Liver (tissue), 9 donors: ENCODE measurements around the gene RBBP5. TPM values are rescaled to one million over a fixed set of nuclear protein-coding genes. Genes with fewer than 3 reads are reported as not detected.

ENCODE experiments used
- DNase-seq: peaks from one replicate; pipeline ENCODE4 v3.0.0-alpha.2; 2017; ENCODE audit warnings: low spot score
- H3K27ac ChIP-seq, 2 donors: one replicate each; pipeline ENCODE4 v1.7.0; 2013; ENCODE audit warnings: inconsistent platforms in 2 of 2, low read length in 2 of 2, control low read depth in 1 of 2, low read depth in 1 of 2, mild to moderate bottlenecking in 1 of 2
- H3K27me3 ChIP-seq, 4 donors: one replicate each; pipeline versions ENCODE4 v1.6.1 to v1.7.0; 2013; ENCODE audit warnings: low read length in 3 of 4, inconsistent platforms in 1 of 4, mild to moderate bottlenecking in 1 of 4, moderate library complexity in 1 of 4; ENCODE audit not compliant: control insufficient read depth in 4 of 4, insufficient read depth in 4 of 4
- H3K36me3 ChIP-seq, 4 donors: one replicate each; pipeline versions ENCODE4 v1.6.1 to v1.7.0; 2013; ENCODE audit warnings: low read length in 3 of 4, mild to moderate bottlenecking in 3 of 4, low read depth in 1 of 4, moderate library complexity in 1 of 4; ENCODE audit not compliant: control insufficient read depth in 4 of 4, insufficient read depth in 3 of 4
- H3K4me1 ChIP-seq, 4 donors: one replicate each; pipeline versions ENCODE4 v1.6.1 to v1.7.0; 2013; ENCODE audit warnings: low read length in 3 of 4, mild to moderate bottlenecking in 3 of 4, moderate library complexity in 1 of 4; ENCODE audit not compliant: control insufficient read depth in 4 of 4, insufficient read depth in 4 of 4
- H3K4me3 ChIP-seq, 3 donors: one replicate each; pipeline versions ENCODE4 v1.6.1 to v1.7.0; 2013; ENCODE audit warnings: low read length in 3 of 3, control low read depth in 1 of 3, low read depth in 1 of 3, mild to moderate bottlenecking in 1 of 3
- H3K9ac ChIP-seq, 2 donors: one replicate each; pipeline ENCODE4 v1.7.0; 2013; ENCODE audit warnings: low read length in 2 of 2, mild to moderate bottlenecking in 2 of 2, moderate library complexity in 2 of 2, control low read depth in 1 of 2, low read depth in 1 of 2
- H3K9me3 ChIP-seq, 4 donors: one replicate each; pipeline versions ENCODE4 v1.6.1 to v1.7.0; 2013; ENCODE audit warnings: low read length in 3 of 4; ENCODE audit not compliant: control insufficient read depth in 4 of 4
- EGR1 ChIP-seq, 2 donors: IDR thresholded peaks; 2 replicates each; pipeline ENCODE4 v1.6.1; 2016 to 2018; ENCODE audit warnings: antibody characterized with exemption in 2 of 2, low read depth in 2 of 2
- FOXA1 ChIP-seq: IDR thresholded peaks from 2 replicates; pipeline ENCODE4 v1.6.1; 2016; ENCODE audit warnings: antibody characterized with exemption
- FOXA2 ChIP-seq: IDR thresholded peaks from 2 replicates; pipeline ENCODE4 v1.6.1; 2016; ENCODE audit warnings: antibody characterized with exemption
- HNF4A ChIP-seq, 2 donors: conservative IDR thresholded peaks; 2 replicates each; pipeline ENCODE4 v1.6.1; 2016; ENCODE audit warnings: antibody characterized with exemption in 2 of 2, mild to moderate bottlenecking in 2 of 2
- HNF4G ChIP-seq: IDR thresholded peaks from 2 replicates; pipeline ENCODE4 v1.6.1; 2016; ENCODE audit warnings: antibody characterized with exemption
- JUND ChIP-seq, 2 donors: IDR thresholded peaks; 2 replicates each; pipeline ENCODE4 v1.6.1; 2016; ENCODE audit warnings: antibody characterized with exemption in 2 of 2
- MAX ChIP-seq: IDR thresholded peaks from 2 replicates; pipeline ENCODE4 v1.6.1; 2016; ENCODE audit warnings: antibody characterized with exemption
- RAD21 ChIP-seq, 2 donors: IDR thresholded peaks; 2 replicates each; pipeline ENCODE4 v1.6.1; 2016; ENCODE audit warnings: antibody characterized with exemption in 2 of 2, mild to moderate bottlenecking in 2 of 2
- RXRA ChIP-seq, 2 donors: IDR thresholded peaks; 2 replicates each; pipeline ENCODE4 v1.6.1; 2017 to 2018; ENCODE audit warnings: antibody characterized with exemption in 2 of 2, mild to moderate bottlenecking in 1 of 2
- SP1 ChIP-seq: IDR thresholded peaks from 2 replicates; pipeline ENCODE4 v1.6.1; 2018; ENCODE audit warnings: antibody characterized with exemption, mild to moderate bottlenecking
- TAF1 ChIP-seq: conservative IDR thresholded peaks from 2 replicates; pipeline ENCODE4 v1.6.1; 2016; ENCODE audit warnings: antibody characterized with exemption, mild to moderate bottlenecking
- YY1 ChIP-seq: IDR thresholded peaks from 2 replicates; pipeline ENCODE4 v1.6.1; 2016; ENCODE audit warnings: antibody characterized with exemption, mild to moderate bottlenecking
- WGBS: extraction: QIAGEN DNeasy Blood & Tissue Kit; methylation state at CpG from one replicate; pipeline ENCODE4 v1.1.7; 2013; 5-methylcytosine and 5-hydroxymethylcytosine counted together
- polyA plus RNA-seq, 2 donors: library from polyadenylated mRNA; stranded (reverse) in 1 of 2; unstranded in 1 of 2; fragments of 200-250 nt in 1 of 2; fragments of >200 nt in 1 of 2; fragmentation: Nextera tagmentation in 1 of 2; extraction: Ambion mirVana in 1 of 2; gene quantifications; one replicate each; pipeline versions ENCODE4 v1.2.1 to v1.2.3, GENCODE V29; 2013 to 2015
- total RNA-seq, 2 donors: library from RNA; depleted of rRNA; stranded (reverse); fragments of >200 nt; gene quantifications; one replicate each; pipeline ENCODE4 v1.2.3, GENCODE V29; 2014
- TF ChIP-seq, protein P1 (sequence below): fragments of 150-350 bp; IDR thresholded peaks from 2 replicates; pipeline ENCODE4 v1.5.1; 2017; ENCODE audit warnings: improper control_type of control experiment, low read depth, low read length; ENCODE audit not compliant: missing input control
- TF ChIP-seq, protein P2 (sequence below): IDR thresholded peaks from 2 replicates; pipeline ENCODE4 v1.6.1; 2016; ENCODE audit warnings: antibody characterized with exemption
- TF ChIP-seq, protein P3 (sequence below): IDR thresholded peaks from 2 replicates; pipeline ENCODE4 v1.6.1; 2016; ENCODE audit warnings: antibody characterized with exemption
- TF ChIP-seq, protein P4 (sequence below): IDR thresholded peaks from 2 replicates; pipeline ENCODE4 v1.6.1; 2016; ENCODE audit warnings: antibody characterized with exemption, mild to moderate bottlenecking
- donor health status: healthy.
- donor health status: healthy.
- donor health status: healthy.
- donor health status: healthy.
- donor health status: healthy.

RBBP5 gene
- total and polyA plus RNA-seq, 4 donors: 4.6 to 12.0 (median 8.5) TPM

DNA sequence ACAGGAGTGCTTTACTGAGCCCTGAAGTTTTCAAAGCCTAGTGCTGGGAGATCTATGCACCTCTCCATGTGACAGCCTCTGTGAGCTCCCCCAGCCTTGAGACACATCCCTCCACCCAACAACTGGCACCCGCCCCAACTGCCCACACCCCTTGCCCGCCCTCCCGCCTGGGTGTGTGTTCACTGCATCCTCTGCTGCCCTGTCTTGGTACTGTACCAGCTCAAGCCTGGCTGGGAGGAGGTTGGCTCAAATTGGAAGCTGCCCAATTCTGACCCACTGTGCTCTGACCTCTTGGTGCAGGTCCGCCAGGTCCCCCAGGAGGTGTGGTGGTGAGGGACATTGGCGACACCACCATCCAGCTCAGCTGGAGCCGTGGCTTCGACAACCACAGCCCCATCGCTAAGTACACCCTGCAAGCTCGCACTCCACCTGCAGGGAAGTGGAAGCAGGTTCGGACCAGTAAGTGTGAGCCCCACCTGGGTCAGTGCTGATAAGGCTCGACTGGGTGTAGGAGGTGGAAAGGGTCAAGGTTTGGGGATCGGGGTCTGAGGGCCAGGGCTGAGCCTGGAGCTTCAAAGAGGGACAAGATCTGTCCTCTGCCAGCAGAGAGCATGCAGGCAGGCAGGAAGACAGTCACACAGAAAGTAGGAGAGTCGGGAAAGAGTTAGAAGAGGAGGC lies 55.5 kb downstream of the RBBP5 start:
- Histone ChIP-seq H3K4me1 (peaks cover 0 to 3% (median 0%) of the 10 kb centered on the region in 4 donors), H3K9ac (no peak overlapping the region), H3K9me3 (no peaks in the 10 kb centered on the region), H3K4me3 (no peak overlapping the region), H3K27ac (no peak overlapping the region), H3K27me3 (no peaks in the 10 kb centered on the region), H3K36me3 (no peaks in the 10 kb centered on the region)
- 74% methylated on average over 13 of the region's 13 CpGs for WGBS
- TF ChIP-seq MAX: no peak
- TF ChIP-seq, protein P1, sequence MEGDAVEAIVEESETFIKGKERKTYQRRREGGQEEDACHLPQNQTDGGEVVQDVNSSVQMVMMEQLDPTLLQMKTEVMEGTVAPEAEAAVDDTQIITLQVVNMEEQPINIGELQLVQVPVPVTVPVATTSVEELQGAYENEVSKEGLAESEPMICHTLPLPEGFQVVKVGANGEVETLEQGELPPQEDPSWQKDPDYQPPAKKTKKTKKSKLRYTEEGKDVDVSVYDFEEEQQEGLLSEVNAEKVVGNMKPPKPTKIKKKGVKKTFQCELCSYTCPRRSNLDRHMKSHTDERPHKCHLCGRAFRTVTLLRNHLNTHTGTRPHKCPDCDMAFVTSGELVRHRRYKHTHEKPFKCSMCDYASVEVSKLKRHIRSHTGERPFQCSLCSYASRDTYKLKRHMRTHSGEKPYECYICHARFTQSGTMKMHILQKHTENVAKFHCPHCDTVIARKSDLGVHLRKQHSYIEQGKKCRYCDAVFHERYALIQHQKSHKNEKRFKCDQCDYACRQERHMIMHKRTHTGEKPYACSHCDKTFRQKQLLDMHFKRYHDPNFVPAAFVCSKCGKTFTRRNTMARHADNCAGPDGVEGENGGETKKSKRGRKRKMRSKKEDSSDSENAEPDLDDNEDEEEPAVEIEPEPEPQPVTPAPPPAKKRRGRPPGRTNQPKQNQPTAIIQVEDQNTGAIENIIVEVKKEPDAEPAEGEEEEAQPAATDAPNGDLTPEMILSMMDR: no peak
- no peak for TF ChIP-seq YY1
- no peak for TF ChIP-seq TAF1
- no peak for DNase-seq

- Histone ChIP-seq H3K36me3 (no peaks in the 10 kb centered on the region), H3K4me1 (peaks cover 0 to 3% (median 0%) of the 10 kb centered on the region in 4 donors), H3K4me3 (no peak overlapping the region), H3K27ac (no peak overlapping the region), H3K9ac (no peak overlapping the region), H3K27me3 (no peaks in the 10 kb centered on the region), H3K9me3 (no peaks in the 10 kb centered on the region)
- TF ChIP-seq RXRA (IDR thresholded peaks at IDR 0.05) (no peak), HNF4G (no peak)
- DNase-seq: no peak
- WGBS: 92% methylated on average over 14 of the region's 14 CpGs
These were observed 56.1 kb downstream of the RBBP5 start for GRCh38 chr1:205065666-205066065.

GRCh38 chr1:205064741-205065316 lies 56.9 kb downstream of the RBBP5 start:
- Histone ChIP-seq H3K4me1 (peaks cover 0 to 3% (median 0%) of the 10 kb centered on the region in 4 donors), H3K9me3 (no peaks in the 10 kb centered on the region), H3K27me3 (no peaks in the 10 kb centered on the region), H3K4me3 (no peak overlapping the region), H3K27ac (no peak overlapping the region), H3K9ac (no peak overlapping the region), H3K36me3 (no peaks in the 10 kb centered on the region)
- DNase-seq: no peak
- WGBS: 92% methylated on average over 9 of the region's 9 CpGs
- no peak for TF ChIP-seq JUND (IDR thresholded peaks at IDR 0.05)
- TF ChIP-seq SP1: no peak
- TF ChIP-seq RXRA (IDR thresholded peaks at IDR 0.05): no peak
- TF ChIP-seq TAF1: no peak
- TF ChIP-seq, protein P2, sequence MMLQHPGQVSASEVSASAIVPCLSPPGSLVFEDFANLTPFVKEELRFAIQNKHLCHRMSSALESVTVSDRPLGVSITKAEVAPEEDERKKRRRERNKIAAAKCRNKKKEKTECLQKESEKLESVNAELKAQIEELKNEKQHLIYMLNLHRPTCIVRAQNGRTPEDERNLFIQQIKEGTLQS: no peak
- TF ChIP-seq HNF4G: no peak
- TF ChIP-seq, protein P3, sequence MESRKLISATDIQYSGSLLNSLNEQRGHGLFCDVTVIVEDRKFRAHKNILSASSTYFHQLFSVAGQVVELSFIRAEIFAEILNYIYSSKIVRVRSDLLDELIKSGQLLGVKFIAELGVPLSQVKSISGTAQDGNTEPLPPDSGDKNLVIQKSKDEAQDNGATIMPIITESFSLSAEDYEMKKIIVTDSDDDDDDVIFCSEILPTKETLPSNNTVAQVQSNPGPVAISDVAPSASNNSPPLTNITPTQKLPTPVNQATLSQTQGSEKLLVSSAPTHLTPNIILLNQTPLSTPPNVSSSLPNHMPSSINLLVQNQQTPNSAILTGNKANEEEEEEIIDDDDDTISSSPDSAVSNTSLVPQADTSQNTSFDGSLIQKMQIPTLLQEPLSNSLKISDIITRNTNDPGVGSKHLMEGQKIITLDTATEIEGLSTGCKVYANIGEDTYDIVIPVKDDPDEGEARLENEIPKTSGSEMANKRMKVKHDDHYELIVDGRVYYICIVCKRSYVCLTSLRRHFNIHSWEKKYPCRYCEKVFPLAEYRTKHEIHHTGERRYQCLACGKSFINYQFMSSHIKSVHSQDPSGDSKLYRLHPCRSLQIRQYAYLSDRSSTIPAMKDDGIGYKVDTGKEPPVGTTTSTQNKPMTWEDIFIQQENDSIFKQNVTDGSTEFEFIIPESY: no peak
- TF ChIP-seq HNF4A (conservative IDR thresholded peaks at IDR 0.05): no peak
- TF ChIP-seq, protein P4, sequence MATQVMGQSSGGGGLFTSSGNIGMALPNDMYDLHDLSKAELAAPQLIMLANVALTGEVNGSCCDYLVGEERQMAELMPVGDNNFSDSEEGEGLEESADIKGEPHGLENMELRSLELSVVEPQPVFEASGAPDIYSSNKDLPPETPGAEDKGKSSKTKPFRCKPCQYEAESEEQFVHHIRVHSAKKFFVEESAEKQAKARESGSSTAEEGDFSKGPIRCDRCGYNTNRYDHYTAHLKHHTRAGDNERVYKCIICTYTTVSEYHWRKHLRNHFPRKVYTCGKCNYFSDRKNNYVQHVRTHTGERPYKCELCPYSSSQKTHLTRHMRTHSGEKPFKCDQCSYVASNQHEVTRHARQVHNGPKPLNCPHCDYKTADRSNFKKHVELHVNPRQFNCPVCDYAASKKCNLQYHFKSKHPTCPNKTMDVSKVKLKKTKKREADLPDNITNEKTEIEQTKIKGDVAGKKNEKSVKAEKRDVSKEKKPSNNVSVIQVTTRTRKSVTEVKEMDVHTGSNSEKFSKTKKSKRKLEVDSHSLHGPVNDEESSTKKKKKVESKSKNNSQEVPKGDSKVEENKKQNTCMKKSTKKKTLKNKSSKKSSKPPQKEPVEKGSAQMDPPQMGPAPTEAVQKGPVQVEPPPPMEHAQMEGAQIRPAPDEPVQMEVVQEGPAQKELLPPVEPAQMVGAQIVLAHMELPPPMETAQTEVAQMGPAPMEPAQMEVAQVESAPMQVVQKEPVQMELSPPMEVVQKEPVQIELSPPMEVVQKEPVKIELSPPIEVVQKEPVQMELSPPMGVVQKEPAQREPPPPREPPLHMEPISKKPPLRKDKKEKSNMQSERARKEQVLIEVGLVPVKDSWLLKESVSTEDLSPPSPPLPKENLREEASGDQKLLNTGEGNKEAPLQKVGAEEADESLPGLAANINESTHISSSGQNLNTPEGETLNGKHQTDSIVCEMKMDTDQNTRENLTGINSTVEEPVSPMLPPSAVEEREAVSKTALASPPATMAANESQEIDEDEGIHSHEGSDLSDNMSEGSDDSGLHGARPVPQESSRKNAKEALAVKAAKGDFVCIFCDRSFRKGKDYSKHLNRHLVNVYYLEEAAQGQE: no peak
- TF ChIP-seq FOXA1: no peak
- TF ChIP-seq FOXA2: no peak
- TF ChIP-seq, protein P1: no peak
- TF ChIP-seq RAD21 (IDR thresholded peaks at IDR 0.05): no peak
- TF ChIP-seq EGR1 (IDR thresholded peaks at IDR 0.05; ENCODE audit: low read depth in 2 of 2): no peak
- no peak for TF ChIP-seq YY1
- TF ChIP-seq MAX: no peak
